KG1 (cell line): ENCODE results near the gene AANAT.
"Not testable (repeated sequence)": the region's sequence is repeated elsewhere in the genome, so short reads cannot be mapped to it uniquely, and the experiment has no call there.

Experiments
- DNase-seq: peaks from one replicate; lab custom pipeline; 2025; lab: John Stamatoyannopoulos, UW

The AANAT gene

GRCh38 chr17:76506408-76507345, 39.3 kb downstream of the AANAT start:
- DNase-seq, result peak; percentile 63

- DNase-seq, result not testable (repeated sequence)
Observed at GRCh38 chr17:76508472-76509063, 41.2 kb downstream of the AANAT start.

GRCh38 chr17:76510831-76511244, 43.4 kb downstream of the AANAT start:
- no peak for DNase-seq

- no peak for DNase-seq
Observed at GRCh38 chr17:76511668-76512365, 44.4 kb downstream of the AANAT start.

GRCh38 chr17:76512366-76513305, 45.2 kb downstream of the AANAT start:
- DNase-seq, result no peak

GRCh38 chr17:76513306-76513692, 45.9 kb downstream of the AANAT start:
- no peak for DNase-seq

GRCh38 chr17:76514355-76514754, 47.0 kb downstream of the AANAT start:
- not testable (repeated sequence) for DNase-seq

- DNase-seq, result peak; percentile 33
Observed at GRCh38 chr17:76515274-76515949, 48.0 kb downstream of the AANAT start.

GRCh38 chr17:76517638-76518038, 50.2 kb downstream of the AANAT start:
- no peak for DNase-seq

GRCh38 chr17:76519048-76519966, 51.9 kb downstream of the AANAT start:
- no peak for DNase-seq
